Endothelial cell of umbilical vein (primary cell): ENCODE measurements around the gene HMGA1.

Source experiments
- CTCF ChIP-seq, 2 donors: IDR thresholded peaks; 1 replicate in 1 of 2; 2 replicates in 1 of 2; pipeline ENCODE4 v1.5.1; 2011; ENCODE audit warnings: low read length in 2 of 2, mild to moderate bottlenecking in 2 of 2, moderate library complexity in 2 of 2, control low read depth in 1 of 2, inconsistent platforms in 1 of 2, low read depth in 1 of 2; ENCODE audit not compliant: insufficient read depth in 1 of 2; ENCODE audit errors: extremely low read depth in 1 of 2
- EZH2 ChIP-seq: IDR thresholded peaks from 2 replicates; pipeline ENCODE4 v1.6.1; 2012; ENCODE audit warnings: borderline replicate concordance, low read depth, mild to moderate bottlenecking, moderate library complexity, low read length, inconsistent platforms; ENCODE audit not compliant: severe bottlenecking
- JUN ChIP-seq: IDR thresholded peaks from 2 replicates; pipeline ENCODE4 v1.6.1; 2011; ENCODE audit warnings: borderline replicate concordance, low read depth; ENCODE audit not compliant: insufficient read length, insufficient read depth
- MAX ChIP-seq: IDR thresholded peaks from 2 replicates; pipeline ENCODE4 v1.6.1; 2011; ENCODE audit not compliant: insufficient read depth, insufficient read length
- POLR2A ChIP-seq: IDR thresholded peaks from 2 replicates; pipeline ENCODE4 v1.6.1; 2012; ENCODE audit warnings: low read depth, mild to moderate bottlenecking, control low read depth, low read length
- POLR2AphosphoS5 ChIP-seq: IDR thresholded peaks from 2 replicates; pipeline ENCODE4 v1.6.1; 2012; ENCODE audit warnings: low read depth, mild to moderate bottlenecking, control low read depth, low read length, moderate library complexity; ENCODE audit not compliant: insufficient read depth

- TF ChIP-seq CTCF (IDR thresholded peaks at IDR 0.05; ENCODE audit: extremely low read depth in 1 of 2, insufficient read depth in 1 of 2, low read depth in 1 of 2, low read length in 2 of 2) (no peak), JUN (no peak), POLR2A (no peak), EZH2 (no peak), MAX (no peak), POLR2AphosphoS5 (no peak)
Measured at GRCh38 chr6:34230653-34231371, 5.9 kb upstream of the HMGA1 start.
